ENCODE data around the gene SLIT1. TPM values are rescaled to one million over a fixed set of nuclear protein-coding genes. Genes with fewer than 3 reads are reported as not detected.

Gene SLIT1
- total and polyA plus RNA-seq, 2 of the 8 experiments (the other 6 are each of a cell fraction or from before 2014, with no cell fraction given): 0.70 to 0.88 TPM

DNA sequence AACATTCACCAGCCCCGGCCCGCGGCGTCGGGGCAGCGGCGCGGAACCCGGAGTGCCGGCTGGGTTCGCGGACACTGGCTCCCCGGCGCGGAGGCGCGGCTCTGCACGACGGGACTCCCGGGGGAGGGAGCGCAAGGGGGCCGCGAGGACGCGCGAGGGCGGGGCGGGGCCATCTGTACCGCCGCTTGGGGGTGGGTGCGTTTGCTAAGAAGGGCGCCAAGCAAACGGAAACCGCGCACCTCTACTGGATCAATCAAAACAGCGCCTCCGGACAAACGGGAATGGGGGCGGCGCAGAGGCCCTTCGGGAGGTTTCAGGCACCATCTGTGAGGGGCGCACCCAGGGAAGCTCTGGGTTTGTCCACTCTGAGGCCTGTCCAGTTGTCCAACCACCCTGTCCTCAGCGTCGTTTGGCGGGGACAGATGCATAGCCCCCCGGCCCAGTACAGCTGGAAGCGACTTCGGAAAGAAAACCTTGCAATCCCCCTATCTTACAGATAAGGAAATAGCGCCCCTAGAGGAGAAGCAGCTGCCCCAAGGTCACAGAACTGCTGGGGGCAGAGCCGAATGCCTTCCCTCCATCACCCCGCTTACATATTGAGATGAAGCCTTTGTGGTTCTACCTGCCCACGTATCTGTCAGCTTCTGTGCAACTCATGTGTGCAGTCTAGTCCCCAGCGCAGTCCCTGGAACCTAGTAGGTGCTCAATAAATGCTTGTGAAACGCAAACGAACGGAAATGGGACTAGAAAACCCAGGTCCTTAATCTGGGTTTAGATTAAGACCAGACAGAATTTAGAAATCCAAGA lies 10.7 kb upstream of the SLIT1 start (continued):
- TF ChIP-seq CHD1 (IDR thresholded peaks at IDR 0.05; ENCODE audit: low read depth, low read length) (no peak), SP2 (IDR thresholded peaks at IDR 0.05; ENCODE audit: low read length) (no peak), KDM4A (IDR thresholded peaks at IDR 0.05; ENCODE audit: low read depth, low read length, severe bottlenecking) (peak; percentile 92), TCF12 (IDR thresholded peaks at IDR 0.05; ENCODE audit: low read depth, low read length) (no peak), TEAD4 (IDR thresholded peaks at IDR 0.05; ENCODE audit: low read depth, low read length) (no peak), JUN (IDR thresholded peaks at IDR 0.05; ENCODE audit: low read depth, low read length) (no peak), TAF1 (IDR thresholded peaks at IDR 0.05; ENCODE audit: low read depth, low read length) (no peak), RXRA (IDR thresholded peaks at IDR 0.05; ENCODE audit: insufficient read depth, low read depth, low read length) (no peak), EP300 (IDR thresholded peaks at IDR 0.05; ENCODE audit: borderline replicate concordance in 1 of 2, low read depth in 2 of 2, low read length in 2 of 2) (no peak), GABPA (IDR thresholded peaks at IDR 0.05; ENCODE audit: borderline replicate concordance, insufficient read depth, low read length) (peak; percentile 61; the same call in 1 of the 2 replicates), BACH1 (IDR thresholded peaks at IDR 0.05; ENCODE audit: low read length) (no peak), CEBPB (IDR thresholded peaks at IDR 0.05; ENCODE audit: low read depth, low read length) (no peak), SP1 (IDR thresholded peaks at IDR 0.05; ENCODE audit: low read depth, low read length) (no peak), POU5F1 (IDR thresholded peaks at IDR 0.05; ENCODE audit: low read depth, low read length) (no peak), POLR2A (IDR thresholded peaks at IDR 0.05; ENCODE audit: control extremely low read depth in 1 of 2, low read depth in 2 of 2, low read length in 2 of 2) (no peak), HDAC2 (IDR thresholded peaks at IDR 0.05; ENCODE audit: borderline replicate concordance in 1 of 2, low read depth in 2 of 2, low read length in 2 of 2) (peak in 1 of 2 experiments; percentile 80; a peak in 1 of 4 replicates), NRF1 (IDR thresholded peaks at IDR 0.05; ENCODE audit: low read depth, low read length) (no peak), PHF8 (conservative IDR thresholded peaks at IDR 0.05; ENCODE audit: low read depth, low read length) (no peak)
- TF ChIP-seq, protein P1, sequence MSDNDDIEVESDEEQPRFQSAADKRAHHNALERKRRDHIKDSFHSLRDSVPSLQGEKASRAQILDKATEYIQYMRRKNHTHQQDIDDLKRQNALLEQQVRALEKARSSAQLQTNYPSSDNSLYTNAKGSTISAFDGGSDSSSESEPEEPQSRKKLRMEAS (IDR thresholded peaks at IDR 0.05): no peak
- TF ChIP-seq, protein P2, sequence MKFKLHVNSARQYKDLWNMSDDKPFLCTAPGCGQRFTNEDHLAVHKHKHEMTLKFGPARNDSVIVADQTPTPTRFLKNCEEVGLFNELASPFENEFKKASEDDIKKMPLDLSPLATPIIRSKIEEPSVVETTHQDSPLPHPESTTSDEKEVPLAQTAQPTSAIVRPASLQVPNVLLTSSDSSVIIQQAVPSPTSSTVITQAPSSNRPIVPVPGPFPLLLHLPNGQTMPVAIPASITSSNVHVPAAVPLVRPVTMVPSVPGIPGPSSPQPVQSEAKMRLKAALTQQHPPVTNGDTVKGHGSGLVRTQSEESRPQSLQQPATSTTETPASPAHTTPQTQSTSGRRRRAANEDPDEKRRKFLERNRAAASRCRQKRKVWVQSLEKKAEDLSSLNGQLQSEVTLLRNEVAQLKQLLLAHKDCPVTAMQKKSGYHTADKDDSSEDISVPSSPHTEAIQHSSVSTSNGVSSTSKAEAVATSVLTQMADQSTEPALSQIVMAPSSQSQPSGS (IDR thresholded peaks at IDR 0.05; ENCODE audit: low read length): no peak
- TF ChIP-seq, protein P3, sequence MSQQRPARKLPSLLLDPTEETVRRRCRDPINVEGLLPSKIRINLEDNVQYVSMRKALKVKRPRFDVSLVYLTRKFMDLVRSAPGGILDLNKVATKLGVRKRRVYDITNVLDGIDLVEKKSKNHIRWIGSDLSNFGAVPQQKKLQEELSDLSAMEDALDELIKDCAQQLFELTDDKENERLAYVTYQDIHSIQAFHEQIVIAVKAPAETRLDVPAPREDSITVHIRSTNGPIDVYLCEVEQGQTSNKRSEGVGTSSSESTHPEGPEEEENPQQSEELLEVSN (IDR thresholded peaks at IDR 0.05): no peak
- TF ChIP-seq, protein P4, sequence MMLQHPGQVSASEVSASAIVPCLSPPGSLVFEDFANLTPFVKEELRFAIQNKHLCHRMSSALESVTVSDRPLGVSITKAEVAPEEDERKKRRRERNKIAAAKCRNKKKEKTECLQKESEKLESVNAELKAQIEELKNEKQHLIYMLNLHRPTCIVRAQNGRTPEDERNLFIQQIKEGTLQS (IDR thresholded peaks at IDR 0.05; ENCODE audit: insufficient read depth, low read depth, low read length): no peak

All from H1 (cell line).